Pancreas (tissue), 10 donors: Measurements from ENCODE around the gene RAB40C. TPM values are rescaled to one million over a fixed set of nuclear protein-coding genes. Genes with fewer than 3 reads are reported as not detected.

Experiments used
- ATAC-seq, 4 donors: fragments of 200-7000 bp; cut with Tn5 transposase; one replicate each; pipeline versions ENCODE4 v1.8.0 to v1.9.1; 2020; ENCODE audit warnings: mild to moderate bottlenecking in 4 of 4, moderate library complexity in 4 of 4
- DNase-seq, 6 donors: peaks; one replicate each; pipeline ENCODE4 v3.0.0-alpha.2; 2020
- FAIRE-seq: peaks from 2 replicates; lab custom pipeline; 2012; peaks lifted over from hg19 to GRCh38; lab: Jason Lieb, UNC
- H3K27ac ChIP-seq, 4 donors: fragments of 200-600 bp; sonication (generic); 1 replicate in 3 of 4; 2 replicates in 1 of 4; pipeline versions ENCODE4 v1.5.0 to v1.8.0; 2020
- H3K27me3 ChIP-seq, 4 donors: fragments of 200-600 bp; one replicate each; pipeline ENCODE4 v1.8.0; 2021
- H3K36me3 ChIP-seq, 3 donors: fragments of 200-600 bp; sonication (generic) in 1 of 3; one replicate each; pipeline versions ENCODE4 v1.5.0 to v1.8.0; 2020 to 2021
- H3K4me1 ChIP-seq, 3 donors: fragments of 200-600 bp; one replicate each; pipeline ENCODE4 v1.8.0; 2021
- H3K4me3 ChIP-seq, 4 donors: fragments of 200-600 bp; sonication (generic) in 2 of 4; one replicate each; pipeline versions ENCODE4 v1.5.0 to v1.8.0; 2020 to 2021
- H3K9me3 ChIP-seq, 4 donors: fragments of 200-600 bp; one replicate each; pipeline ENCODE4 v1.8.0; 2021
- WGBS, 2 donors: extraction: QIAGEN DNeasy Blood & Tissue Kit; methylation state at CpG; one replicate each; pipeline ENCODE4 v1.1.7; 2013; 5-methylcytosine and 5-hydroxymethylcytosine counted together
- intact Hi-C, 3 donors: fragments of 100-400 bp; cut with DNase I; formaldehyde crosslinking; loops; one replicate each; pipeline versions ENCODE4 v1.11.1 to v1.14.2; 2022
- polyA plus RNA-seq, 2 donors: library from polyadenylated mRNA; stranded (reverse); fragments of 200-250 nt; gene quantifications; one replicate each; pipeline ENCODE4 v1.2.3, GENCODE V29; 2013
- total RNA-seq, 6 donors: library from RNA; stranded (reverse); fragmentation: NEBNext Ultra II Directional in 4 of 6; extraction: Animal tissue kit (Norgen Biotek cat#: 25700) in 4 of 6; gene quantifications; one replicate each; pipeline versions ENCODE4 v1.2.1 to v1.2.4, GENCODE V29; 2021 to 2023
- TF ChIP-seq, protein P1 (sequence below), 4 donors: fragments of 200-600 bp; sonication (generic) in 3 of 4; IDR thresholded peaks; one replicate each; pipeline versions ENCODE4 v1.5.0 to v1.8.0; 2021; ENCODE audit warnings: antibody characterized with exemption in 4 of 4
- donor health status: healthy with polysubstance abuse.
- donor health status: DM: no; HTN: no; CAD: no; lungs with moderate emphysema.
- donor health status: DM: no; HTN: no; CAD: no.
- donor health status: control.
- donor health status: control.
- donor health status: Bipolar disorder and iron deficiency.
- donor health status: DM: yes; HTN: yes; CAD: no.
- donor health status: DM: no; HTN: no; CAD: no.
- donor health status: DM: no; HTN: no; CAD: no.
- donor health status: DM: yes; HTN: yes; CAD: no.

RAB40C gene
- total and polyA plus RNA-seq, 8 donors, result 19.4 to 71.4 (median 33.8) TPM

DNA sequence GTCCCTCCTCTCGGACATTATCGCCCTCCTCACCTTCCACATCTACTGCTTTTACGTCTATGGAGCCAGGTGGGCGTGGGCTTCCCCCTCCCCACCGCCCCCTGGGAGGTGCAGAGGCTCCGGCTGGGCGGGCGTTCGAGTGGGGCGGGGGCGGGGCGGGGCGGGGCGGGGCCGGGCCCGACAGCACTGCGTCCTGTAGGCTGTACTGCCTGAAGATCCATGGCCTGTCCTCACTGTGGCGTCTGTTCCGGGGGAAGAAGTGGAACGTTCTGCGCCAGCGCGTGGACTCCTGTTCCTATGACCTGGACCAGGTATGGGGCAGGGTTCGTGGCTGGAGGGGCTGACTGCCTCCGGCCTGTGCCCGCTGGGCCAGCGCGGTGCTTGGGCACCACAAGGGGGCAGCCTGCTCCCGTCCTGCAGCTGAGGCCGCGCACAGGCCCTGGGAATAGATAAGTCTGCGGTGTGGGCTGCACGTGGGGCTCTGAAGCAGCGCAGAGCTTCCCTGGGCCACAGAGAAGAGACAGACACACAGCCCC, 10.9 kb upstream of the RAB40C start:
- DNase-seq, result peak; percentile 64 to 95 (median 84)
- peak; percentile 52 to 74 (median 66) for ATAC-seq
- intact Hi-C loops, result loop anchor here in 1 of 3 donors (5.0 kb wide), 1 partner anchor 83 kb away; no protein-coding TSS in a partner anchor
- Histone ChIP-seq H3K9me3 (no peaks in the 10 kb centered on the region), H3K36me3 (peaks cover 0 to 7% (median 0%) of the 10 kb centered on the region in 3 donors), H3K27me3 (no peaks in the 10 kb centered on the region), H3K4me3 (peak overlapping the region in 1 of 4 donors; percentile 18), H3K4me1 (peaks cover 0 to 19% (median 16%) of the 10 kb centered on the region in 3 donors), H3K27ac (no peak overlapping the region)
- WGBS, 2 donors, result 34 to 38% methylated on average over 31 to 34 of the region's 34 CpGs
- no peak for FAIRE-seq
- TF ChIP-seq, protein P1, sequence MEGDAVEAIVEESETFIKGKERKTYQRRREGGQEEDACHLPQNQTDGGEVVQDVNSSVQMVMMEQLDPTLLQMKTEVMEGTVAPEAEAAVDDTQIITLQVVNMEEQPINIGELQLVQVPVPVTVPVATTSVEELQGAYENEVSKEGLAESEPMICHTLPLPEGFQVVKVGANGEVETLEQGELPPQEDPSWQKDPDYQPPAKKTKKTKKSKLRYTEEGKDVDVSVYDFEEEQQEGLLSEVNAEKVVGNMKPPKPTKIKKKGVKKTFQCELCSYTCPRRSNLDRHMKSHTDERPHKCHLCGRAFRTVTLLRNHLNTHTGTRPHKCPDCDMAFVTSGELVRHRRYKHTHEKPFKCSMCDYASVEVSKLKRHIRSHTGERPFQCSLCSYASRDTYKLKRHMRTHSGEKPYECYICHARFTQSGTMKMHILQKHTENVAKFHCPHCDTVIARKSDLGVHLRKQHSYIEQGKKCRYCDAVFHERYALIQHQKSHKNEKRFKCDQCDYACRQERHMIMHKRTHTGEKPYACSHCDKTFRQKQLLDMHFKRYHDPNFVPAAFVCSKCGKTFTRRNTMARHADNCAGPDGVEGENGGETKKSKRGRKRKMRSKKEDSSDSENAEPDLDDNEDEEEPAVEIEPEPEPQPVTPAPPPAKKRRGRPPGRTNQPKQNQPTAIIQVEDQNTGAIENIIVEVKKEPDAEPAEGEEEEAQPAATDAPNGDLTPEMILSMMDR (IDR thresholded peaks at IDR 0.05), result peak; percentile 64 to 85 (median 78)

DNA sequence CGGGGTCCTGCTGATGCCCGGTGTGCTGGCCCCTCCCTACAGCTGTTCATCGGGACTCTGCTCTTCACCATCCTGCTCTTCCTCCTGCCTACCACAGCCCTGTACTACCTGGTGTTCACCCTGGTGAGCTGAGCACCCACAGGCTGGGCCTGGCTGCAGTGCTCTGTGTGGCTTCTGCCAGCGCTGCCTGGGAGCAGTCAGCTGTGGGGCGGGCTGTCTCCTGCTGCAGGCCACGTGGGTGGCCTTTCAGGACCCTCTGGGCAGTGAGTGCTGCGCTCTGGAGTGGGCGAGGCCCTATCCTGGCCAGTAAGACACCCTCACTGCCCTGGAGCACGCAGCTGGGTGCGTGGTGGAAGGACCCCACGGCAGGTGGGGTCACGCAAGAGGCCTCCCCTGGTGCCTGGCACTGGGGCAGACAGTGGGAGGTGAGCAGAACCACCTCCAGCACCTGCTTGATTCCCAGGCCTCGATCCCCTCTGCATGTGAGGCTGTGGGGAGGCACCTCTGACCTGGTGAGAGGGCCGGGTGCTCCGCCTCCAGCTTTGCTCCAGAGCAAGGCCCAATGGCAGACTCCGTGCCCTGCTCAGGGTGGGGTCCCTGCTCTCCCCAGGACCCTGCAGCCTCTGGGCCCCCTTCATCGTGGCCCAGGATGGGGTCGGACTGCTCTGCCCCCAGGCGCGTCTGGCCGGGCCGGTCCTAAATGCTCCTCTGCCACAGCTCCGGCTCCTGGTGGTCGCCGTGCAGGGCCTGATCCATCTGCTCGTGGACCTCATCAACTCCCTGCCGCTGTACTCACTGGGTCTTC, 9.5 kb upstream of the RAB40C start:
- ATAC-seq (peak; percentile 54 to 72 (median 63)), FAIRE-seq (no peak), DNase-seq (peak in 5 of 6 donors; percentile 82 to 89 (median 86))
- no peaks in the 10 kb centered on the region for H3K27me3 ChIP-seq
- peak overlapping the region; percentile 66 to 80 (median 74) for H3K27ac ChIP-seq
- 42 to 44% methylated on average over 27 of the region's 27 CpGs for WGBS, 2 donors
- peak overlapping the region in 2 of 4 donors; percentile 21 to 30 for H3K4me3 ChIP-seq
- intact Hi-C loops, result no loop called here
- TF ChIP-seq, protein P1 (IDR thresholded peaks at IDR 0.05), result no peak
- H3K9me3 ChIP-seq, result no peaks in the 10 kb centered on the region
- no peaks in the 10 kb centered on the region for H3K36me3 ChIP-seq
- H3K4me1 ChIP-seq, result peaks cover 0 to 19% (median 16%) of the 10 kb centered on the region in 3 donors

DNA sequence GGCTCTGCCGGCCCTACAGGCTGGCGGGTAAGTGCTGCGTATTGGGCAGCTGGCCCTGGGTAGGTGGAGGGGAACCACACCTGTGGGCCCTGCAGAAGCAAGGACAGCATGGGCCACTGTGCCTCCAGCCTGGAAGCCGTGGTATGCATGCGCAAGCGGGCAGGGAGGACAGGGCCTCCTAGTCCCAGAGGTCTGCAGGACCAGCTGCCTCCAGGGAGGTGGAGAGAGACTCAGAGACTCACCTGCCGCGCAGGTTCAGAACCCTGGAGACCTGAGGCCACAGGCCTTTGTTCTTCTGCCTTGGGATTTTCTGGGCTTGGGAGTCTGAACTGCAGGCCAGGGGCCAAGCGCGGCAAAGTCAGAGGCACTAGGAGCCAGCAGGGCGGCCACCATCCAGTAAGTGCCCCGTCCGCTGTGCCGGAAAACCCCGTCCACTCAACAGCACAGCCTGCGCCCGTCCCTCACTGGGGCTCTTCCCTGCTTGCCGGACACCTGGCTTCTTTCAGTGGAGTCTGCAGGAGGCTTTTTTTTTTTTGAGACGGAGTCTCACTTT, 8.8 kb upstream of the RAB40C start:
- ATAC-seq (peak; percentile 6 to 27 (median 18)), DNase-seq (peak in 4 of 6 donors; percentile 51 to 86 (median 55)), FAIRE-seq (no peak)
- no peaks in the 10 kb centered on the region for H3K9me3 ChIP-seq
- H3K27ac ChIP-seq, result peak overlapping the region; percentile 66 to 80 (median 74)
- no peaks in the 10 kb centered on the region for H3K36me3 ChIP-seq
- TF ChIP-seq, protein P1 (IDR thresholded peaks at IDR 0.05), result no peak
- 40 to 50% methylated on average over 18 to 19 of the region's 19 CpGs for WGBS, 2 donors
- no peaks in the 10 kb centered on the region for H3K27me3 ChIP-seq
- H3K4me1 ChIP-seq, result peaks cover 0 to 22% (median 16%) of the 10 kb centered on the region in 3 donors
- peak overlapping the region in 2 of 4 donors; percentile 21 to 30 for H3K4me3 ChIP-seq
- intact Hi-C loops, result no loop called here

DNA sequence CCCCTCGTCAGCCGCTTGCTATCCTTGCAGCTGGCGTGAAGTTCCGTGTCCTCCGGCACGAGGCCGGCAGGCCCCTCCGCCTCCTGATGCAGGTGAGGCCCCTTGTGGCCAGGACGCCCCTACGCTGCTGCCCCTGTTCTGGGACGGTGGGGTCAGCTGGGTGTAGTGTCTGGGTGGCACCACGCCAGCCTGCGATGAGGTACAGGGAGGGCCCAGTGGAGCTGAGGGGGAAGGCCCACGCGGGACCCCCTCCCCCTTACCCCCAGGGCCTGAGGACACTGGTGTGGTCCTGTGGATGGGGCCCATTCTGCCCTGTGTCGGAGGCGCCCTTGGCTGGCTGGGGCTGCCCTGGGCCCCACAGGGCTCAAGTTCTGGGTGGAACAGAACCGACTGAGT, 7.7 kb upstream of the RAB40C start:
- H3K4me1 ChIP-seq, result peaks cover 5 to 30% (median 16%) of the 10 kb centered on the region in 3 donors
- intact Hi-C loops, result no loop called here
- no peak for ATAC-seq
- 42 to 51% methylated on average over 18 of the region's 18 CpGs for WGBS, 2 donors
- H3K36me3 ChIP-seq, result no peaks in the 10 kb centered on the region
- H3K9me3 ChIP-seq, result no peaks in the 10 kb centered on the region
- peak overlapping the region in 3 of 4 donors; percentile 45 to 61 (median 60) for H3K27ac ChIP-seq
- H3K4me3 ChIP-seq, result peak overlapping the region in 2 of 4 donors; percentile 26 to 30
- H3K27me3 ChIP-seq, result no peaks in the 10 kb centered on the region
- TF ChIP-seq, protein P1 (IDR thresholded peaks at IDR 0.05), result no peak
- peak in 3 of 6 donors; percentile 49 to 87 (median 74) for DNase-seq
- FAIRE-seq, result no peak
